IPS-18c (cell line): ENCODE data around the gene ZNRF3.

ENCODE experiments used
- H3K4me3 ChIP-seq: 2 replicates; pipeline ENCODE4 v1.7.0; 2013; ENCODE audit warnings: low read depth, mild to moderate bottlenecking, low read length, moderate library complexity; ENCODE audit not compliant: insufficient read depth
- H3K9me3 ChIP-seq: one replicate; pipeline ENCODE4 v1.6.1; 2013; ENCODE audit warnings: mild to moderate bottlenecking, low read length, moderate library complexity; ENCODE audit not compliant: control insufficient read depth, insufficient read depth

Gene ZNRF3

GRCh38 chr22:29087012-29087411 is 203.6 kb downstream of the ZNRF3 start:
- no peak overlapping the region for H3K4me3 ChIP-seq

DNA sequence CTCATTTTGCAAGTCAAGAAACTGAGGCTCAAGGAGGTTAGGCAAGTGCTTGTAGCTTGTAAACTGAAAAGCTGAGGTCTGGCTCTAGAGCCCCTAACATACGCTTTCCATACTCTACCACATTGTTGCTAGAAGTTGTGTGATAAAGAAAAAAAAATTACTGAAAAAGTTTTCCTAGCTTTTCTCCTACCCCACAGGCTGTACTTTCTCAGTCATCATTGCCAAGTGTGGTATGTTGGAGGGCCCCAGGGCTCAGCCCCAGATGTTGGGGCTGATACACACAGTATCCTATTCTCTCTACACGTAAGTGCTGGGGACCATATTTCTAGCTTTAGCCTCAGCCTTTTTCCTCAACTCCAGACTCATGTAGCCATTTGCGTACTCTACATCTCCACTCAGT is 205.4 kb downstream of the ZNRF3 start:
- Histone ChIP-seq H3K9me3 (no peaks in the 10 kb centered on the region), H3K4me3 (no peak overlapping the region)

More at GRCh38 chr22:29087012-29087411, 203.6 kb downstream of the ZNRF3 start:
- H3K9me3 ChIP-seq, result no peaks in the 10 kb centered on the region

DNA sequence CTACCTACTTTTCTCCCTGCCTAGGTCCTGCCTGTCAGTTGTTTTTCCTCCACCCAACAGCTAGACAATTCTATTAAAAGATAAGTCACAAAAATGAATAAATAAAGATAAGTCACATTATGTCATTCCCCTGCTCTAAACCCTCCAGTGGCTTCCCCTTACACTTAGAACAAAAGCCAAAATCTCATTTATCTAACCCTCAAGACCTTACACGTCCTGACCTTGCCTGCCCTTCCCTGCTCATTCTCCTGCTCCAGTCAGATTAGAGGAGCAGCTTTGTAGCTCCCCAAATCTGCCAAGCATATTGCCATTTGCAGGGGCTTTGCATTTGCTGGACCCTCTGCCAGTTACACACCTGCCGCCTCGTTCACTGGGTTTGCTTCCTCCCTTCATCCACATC is 206.1 kb downstream of the ZNRF3 start:
- no peak overlapping the region for H3K4me3 ChIP-seq
- H3K9me3 ChIP-seq, result no peaks in the 10 kb centered on the region

DNA sequence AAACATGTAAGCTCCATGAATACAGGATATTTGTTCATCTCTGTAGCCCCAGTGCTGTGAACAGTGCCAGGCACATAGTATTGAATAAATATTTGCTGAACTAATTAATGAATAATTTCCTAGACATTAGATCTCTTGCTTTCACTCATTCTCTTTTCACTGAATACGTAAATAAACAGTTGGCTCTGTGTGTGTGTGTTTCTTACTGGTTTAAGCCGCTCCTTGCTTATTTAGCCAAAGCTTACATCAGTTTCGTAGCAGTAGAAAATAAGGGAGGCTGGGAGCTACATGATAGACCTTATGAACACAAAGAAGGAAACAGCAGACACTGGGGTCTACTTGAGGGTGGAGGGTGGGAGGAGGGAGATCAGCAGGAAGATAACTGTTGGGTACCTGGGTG is 206.7 kb downstream of the ZNRF3 start:
- H3K4me3 ChIP-seq, result no peak overlapping the region
- H3K9me3 ChIP-seq, result no peaks in the 10 kb centered on the region

GRCh38 chr22:29092243-29092642 is 208.9 kb downstream of the ZNRF3 start:
- H3K9me3 ChIP-seq, result no peaks in the 10 kb centered on the region
- no peak overlapping the region for H3K4me3 ChIP-seq

DNA sequence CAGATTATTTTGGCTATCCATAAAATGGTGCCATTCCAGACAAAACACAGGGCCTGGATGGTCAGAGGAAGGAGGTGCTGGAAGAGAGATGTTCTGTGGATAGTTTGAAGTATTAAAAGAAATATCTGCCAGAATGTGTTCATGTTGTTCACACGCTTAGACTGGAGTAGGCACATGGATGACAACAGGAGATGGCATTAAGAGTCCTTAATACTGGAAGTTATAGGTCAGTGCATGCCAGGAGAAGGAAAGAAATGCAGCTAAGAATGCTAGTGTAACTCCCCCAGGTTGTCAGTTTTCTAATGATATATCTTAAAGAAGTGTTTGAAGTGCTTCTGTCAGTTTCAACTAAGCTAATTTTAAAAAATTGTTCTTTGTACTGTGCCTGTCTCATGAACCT is 209.7 kb downstream of the ZNRF3 start:
- H3K9me3 ChIP-seq, result no peaks in the 10 kb centered on the region
- H3K4me3 ChIP-seq, result no peak overlapping the region

GRCh38 chr22:29093501-29094300 is 210.3 kb downstream of the ZNRF3 start:
- Histone ChIP-seq H3K4me3 (no peak overlapping the region), H3K9me3 (no peaks in the 10 kb centered on the region)

DNA sequence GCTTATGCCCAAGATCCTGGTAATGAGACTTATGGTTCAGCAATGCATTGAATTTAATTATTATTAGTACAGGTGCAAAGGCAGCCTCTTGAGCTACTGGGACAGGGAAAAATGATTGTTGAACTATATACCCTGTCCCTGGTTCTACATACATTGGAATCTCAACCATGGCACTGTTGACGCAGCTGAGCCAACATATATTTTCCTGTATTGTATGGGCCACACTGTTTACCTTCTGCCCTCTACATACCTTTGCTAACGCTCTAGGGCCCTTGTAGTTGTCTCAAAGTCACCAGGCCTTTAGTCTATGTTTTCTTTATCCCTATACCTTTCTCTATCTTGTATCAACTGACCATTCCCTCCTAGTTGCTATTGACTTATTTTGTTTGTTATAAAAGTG is 212.1 kb downstream of the ZNRF3 start:
- no peaks in the 10 kb centered on the region for H3K9me3 ChIP-seq
- no peak overlapping the region for H3K4me3 ChIP-seq

DNA sequence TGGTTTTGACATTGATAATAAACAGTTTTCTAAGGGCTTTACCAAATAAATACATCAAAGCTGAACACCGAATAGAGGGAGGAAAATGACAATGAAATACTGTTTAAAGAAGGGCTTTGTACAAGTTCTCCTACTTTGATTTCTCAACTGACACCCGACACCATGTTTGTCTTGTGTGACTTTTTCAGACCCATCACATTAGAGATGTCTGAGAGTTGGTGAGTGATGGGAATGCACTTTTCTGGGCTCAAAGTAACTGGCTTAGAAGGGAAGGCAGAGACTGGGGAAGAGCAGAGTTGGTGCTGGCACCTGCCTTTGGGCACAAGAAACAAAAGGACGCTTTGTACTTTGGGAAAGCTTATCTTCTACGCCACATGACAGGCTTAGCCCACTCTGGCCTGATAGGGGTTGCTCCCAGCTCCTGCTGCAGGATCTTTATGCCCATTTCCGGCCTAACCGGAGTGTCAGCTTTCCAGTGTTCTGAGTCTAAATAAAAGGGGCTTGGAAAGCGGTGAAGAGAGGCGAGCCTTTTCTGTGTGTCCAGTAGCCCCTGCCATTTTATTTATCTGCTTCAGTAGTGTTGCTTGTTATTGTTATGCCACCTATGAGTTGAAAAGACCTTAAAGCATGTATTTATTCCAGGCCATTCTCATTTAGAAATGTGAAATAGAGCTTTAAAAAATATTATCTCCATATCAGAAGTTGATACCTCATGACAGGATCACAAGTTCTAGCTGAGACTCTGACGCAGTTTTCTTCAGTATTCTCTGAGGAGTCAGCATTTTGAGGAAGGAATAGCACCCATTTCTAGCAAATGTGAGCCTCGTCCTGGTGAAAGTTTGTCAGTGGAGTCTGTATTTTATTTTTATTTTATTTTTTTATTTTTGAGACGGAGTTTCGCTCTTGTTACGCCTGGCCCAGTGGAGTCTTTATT is 213.6 kb downstream of the ZNRF3 start:
- Histone ChIP-seq H3K9me3 (no peaks in the 10 kb centered on the region), H3K4me3 (no peak overlapping the region)

GRCh38 chr22:29098296-29098695 is 214.9 kb downstream of the ZNRF3 start:
- H3K4me3 ChIP-seq, result no peak overlapping the region
- no peaks in the 10 kb centered on the region for H3K9me3 ChIP-seq

DNA sequence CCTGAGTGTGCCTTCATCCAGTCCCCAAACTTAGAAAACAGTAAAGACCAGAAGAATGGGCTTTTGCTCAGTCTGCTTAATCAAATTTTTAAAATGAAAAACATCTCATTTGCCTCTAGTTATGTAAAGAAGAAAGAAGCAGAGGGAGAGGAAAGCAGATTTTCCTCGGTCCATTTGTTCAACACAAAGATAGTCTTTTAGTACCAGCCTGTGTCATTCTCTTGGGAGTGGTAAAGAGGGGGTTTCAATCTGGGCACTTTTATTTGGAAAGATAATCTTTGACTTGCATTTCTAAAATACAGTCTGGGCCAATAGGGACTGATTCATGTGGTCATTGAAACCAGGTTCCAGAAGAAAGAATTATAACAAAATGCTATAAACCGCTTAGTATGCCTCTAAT is 218.9 kb downstream of the ZNRF3 start:
- Histone ChIP-seq H3K9me3 (no peaks in the 10 kb centered on the region), H3K4me3 (no peak overlapping the region)

- Histone ChIP-seq H3K9me3 (no peaks in the 10 kb centered on the region), H3K4me3 (no peak overlapping the region)
Measured at GRCh38 chr22:29103121-29103520, 219.7 kb downstream of the ZNRF3 start.

- H3K4me3 ChIP-seq, result no peak overlapping the region
- no peaks in the 10 kb centered on the region for H3K9me3 ChIP-seq
Measured at GRCh38 chr22:29105468-29105867, 222.1 kb downstream of the ZNRF3 start.

- Histone ChIP-seq H3K4me3 (no peak overlapping the region), H3K9me3 (no peaks in the 10 kb centered on the region)
Measured at GRCh38 chr22:29106839-29107238, 223.5 kb downstream of the ZNRF3 start.
